ENCODE data around the gene CHPF2.
A peak's percentile ranks its signal among the peaks of the same experiment; 100 is the strongest.

Gene CHPF2

GRCh38 chr7:151244196-151244840 lies 12.0 kb downstream of the CHPF2 start (continued):
- TF ChIP-seq ZNF791 (tag by site-specific recombination; IDR thresholded peaks at IDR 0.05), result no peak
- peak; percentile 45; the same call in 1 of the 2 replicates for TF ChIP-seq CTCF (tag by site-specific recombination; IDR thresholded peaks at IDR 0.05)

- Histone ChIP-seq H3K4me1 (ENCODE audit: control insufficient read depth, insufficient read depth, low read length) (peaks cover 3% of the 10 kb centered on the region; the same call in 1 of the 2 replicates), H3K9me3 (ENCODE audit: control insufficient read depth, insufficient read depth, low read depth, low read length) (no peaks in the 10 kb centered on the region), H3K36me3 (ENCODE audit: control insufficient read depth in 2 of 2, insufficient read depth in 1 of 2, low read length in 2 of 2) (peaks cover 0 to 33% of the 10 kb centered on the region in 2 experiments; a peak in 1 of 3 replicates), H3K27ac (ENCODE audit: extremely low read depth, low read depth, low read length) (no peak overlapping the region), H3K4me3 (ENCODE audit: low read depth, low read length) (peak overlapping the region; percentile 13)
- CTCF ChIA-PET, result interaction anchor here (0.5 to 4.6 kb wide), 30 partner anchors 8 to 1832 kb away, joined by 3 to 43 read pairs (median 4); partner anchors contain the start of genes ABCF2 and CHPF2
- POLR2A ChIA-PET, result interaction anchor here (1.0 to 4.1 kb wide), 3 partner anchors 9 to 18 kb away, joined by 3 to 23 read pairs (median 4); partner anchors contain the start of genes ABCF2 and CHPF2
- TF ChIP-seq GLI2 (tag by site-specific recombination; IDR thresholded peaks at IDR 0.05; ENCODE audit: borderline replicate concordance, low read depth), result no peak
- TF ChIP-seq ZNF239 (tag by site-specific recombination; IDR thresholded peaks at IDR 0.05), result no peak
- no peak for TF ChIP-seq ZNF548 (tag by site-specific recombination; IDR thresholded peaks at IDR 0.05)
- TF ChIP-seq ZNF366 (tag by site-specific recombination; conservative IDR thresholded peaks at IDR 0.05), result no peak
- TF ChIP-seq ZNF350 (tag by site-specific recombination; IDR thresholded peaks at IDR 0.05), result no peak
- TF ChIP-seq ZBTB10 (tag by site-specific recombination; IDR thresholded peaks at IDR 0.05), result no peak
- peak; percentile 49; the same call in 1 of the 2 replicates for TF ChIP-seq SP3 (tag by site-specific recombination; IDR thresholded peaks at IDR 0.05)
- TF ChIP-seq GLIS2 (tag by site-specific recombination; IDR thresholded peaks at IDR 0.05), result no peak
Measured at GRCh38 chr7:151244841-151245346, 12.6 kb downstream of the CHPF2 start.

GRCh38 chr7:151245360-151246101 lies 13.2 kb downstream of the CHPF2 start:
- Histone ChIP-seq H3K4me3 (ENCODE audit: low read depth, low read length) (peak overlapping the region; percentile 13), H3K27ac (ENCODE audit: extremely low read depth, low read depth, low read length) (no peak overlapping the region), H3K4me1 (ENCODE audit: control insufficient read depth, insufficient read depth, low read length) (peaks cover 3% of the 10 kb centered on the region; the same call in 1 of the 2 replicates), H3K36me3 (ENCODE audit: control insufficient read depth in 2 of 2, insufficient read depth in 1 of 2, low read length in 2 of 2) (peaks cover 0 to 26% of the 10 kb centered on the region in 2 experiments; a peak in 1 of 3 replicates), H3K9me3 (ENCODE audit: control insufficient read depth, insufficient read depth, low read depth, low read length) (no peaks in the 10 kb centered on the region)
- ChIA-PET CTCF (interaction anchor here (0.5 to 4.6 kb wide), 17 partner anchors 9 to 1482 kb away, joined by 3 to 43 read pairs (median 5); partner anchors contain the start of genes ABCF2 and CHPF2), POLR2A (interaction anchor here (0.8 to 4.1 kb wide), 3 partner anchors 9 to 18 kb away, joined by 3 to 23 read pairs (median 4); partner anchors contain the start of genes ABCF2 and CHPF2)
- TF ChIP-seq ZNF707 (tag by site-specific recombination; IDR thresholded peaks at IDR 0.05), result no peak
- peak; percentile 13 for TF ChIP-seq ZIC2 (tag by site-specific recombination; IDR thresholded peaks at IDR 0.05)
- no peak for TF ChIP-seq ZSCAN18 (tag by site-specific recombination; IDR thresholded peaks at IDR 0.05)
- TF ChIP-seq ZBTB26 (tag by site-specific recombination; optimal IDR thresholded peaks at IDR 0.05), result peak; percentile 31
- peak; percentile 82 for TF ChIP-seq ZBTB8A (tag by site-specific recombination; IDR thresholded peaks at IDR 0.05)
- TF ChIP-seq ZBTB44 (tag by site-specific recombination; IDR thresholded peaks at IDR 0.05), result 0 out of 2 replicates have a peak, but pooled peaks have one; percentile 15
- TF ChIP-seq ZNF335 (tag by site-specific recombination; conservative IDR thresholded peaks at IDR 0.05), result peak; percentile 57
- TF ChIP-seq GLIS1 (tag by site-specific recombination; IDR thresholded peaks at IDR 0.05), result peak; percentile 20; the same call in 1 of the 2 replicates
- TF ChIP-seq ZBTB7A (tag by site-specific recombination; IDR thresholded peaks at IDR 0.05; ENCODE audit: low read depth), result peak; percentile 24; the same call in 1 of the 2 replicates
- TF ChIP-seq EGR2 (tag by site-specific recombination; IDR thresholded peaks at IDR 0.05; ENCODE audit: low read depth), result peak; percentile 88
- no peak for TF ChIP-seq ZNF48 (tag by site-specific recombination; IDR thresholded peaks at IDR 0.05)
